Nephron (organoid): ENCODE measurements around the gene MBD6.

Experiments used
- H3K27ac Mint-ChIP-seq, 3 experiments: 2 replicates each; pipeline ENCODE4 v1.8.0; 2020; ENCODE audit warnings: mixed read lengths in 3 of 3, mild to moderate bottlenecking in 2 of 3, moderate library complexity in 1 of 3
- H3K27me3 Mint-ChIP-seq: 2 replicates; pipeline ENCODE4 v1.8.0; 2021; ENCODE audit warnings: low read depth, mild to moderate bottlenecking, moderate library complexity, mixed read lengths
- H3K36me3 Mint-ChIP-seq: 2 replicates; pipeline ENCODE4 v1.8.0; 2020; ENCODE audit warnings: low read depth, mixed read lengths
- H3K4me1 Mint-ChIP-seq: 2 replicates; pipeline ENCODE4 v1.8.0; 2020; ENCODE audit warnings: mixed read lengths
- H3K4me3 Mint-ChIP-seq, 3 experiments: 2 replicates each; pipeline ENCODE4 v1.8.0; 2020; ENCODE audit warnings: mild to moderate bottlenecking in 3 of 3, mixed read lengths in 3 of 3, moderate library complexity in 2 of 3
- H3K9me3 Mint-ChIP-seq: 2 replicates; pipeline ENCODE4 v1.8.0; 2020; ENCODE audit warnings: mixed read lengths
- CTCF ChIP-seq, 3 experiments: fragments of 200-600 bp; sonication (generic); IDR thresholded peaks; one replicate each; pipeline ENCODE4 v1.5.0; 2021; ENCODE audit warnings: antibody characterized with exemption in 3 of 3; ENCODE audit not compliant: unreplicated experiment in 3 of 3

The MBD6 gene

GRCh38 chr12:57533108-57533507 lies 10.5 kb downstream of the MBD6 start:
- TF ChIP-seq CTCF (IDR thresholded peaks at IDR 0.05; ENCODE audit: unreplicated experiment in 3 of 3) = no peak
- Mint-ChIP-seq H3K27me3 (no peaks in the 10 kb centered on the region), H3K4me1 (no peaks in the 10 kb centered on the region), H3K9me3 (no peaks in the 10 kb centered on the region), H3K27ac (no peak overlapping the region), H3K36me3 (peaks cover 86% of the 10 kb centered on the region), H3K4me3 (no peak overlapping the region)

DNA sequence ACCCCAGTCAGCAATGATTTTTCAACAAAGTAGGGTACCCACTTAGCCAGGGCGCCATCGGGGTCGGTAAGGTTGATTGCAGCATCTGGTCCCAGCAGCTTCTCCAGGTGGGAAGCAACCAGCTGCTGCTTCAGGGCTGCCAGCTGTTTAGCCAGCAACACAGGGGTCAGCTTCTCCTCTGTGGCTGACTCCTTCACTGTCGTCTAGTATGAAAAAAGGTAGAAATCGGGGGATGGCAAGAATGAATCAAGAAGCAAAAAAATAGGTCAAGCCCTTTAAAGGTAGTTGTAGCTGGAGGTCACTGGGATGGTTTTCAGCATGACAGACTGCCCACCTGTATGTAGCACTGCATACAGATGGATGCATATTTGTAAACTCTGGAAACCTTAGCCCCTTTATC lies 11.6 kb downstream of the MBD6 start:
- TF ChIP-seq CTCF (IDR thresholded peaks at IDR 0.05; ENCODE audit: unreplicated experiment in 3 of 3) = no peak
- Mint-ChIP-seq H3K36me3 (peaks cover 89% of the 10 kb centered on the region), H3K4me1 (no peaks in the 10 kb centered on the region), H3K4me3 (no peak overlapping the region), H3K27ac (no peak overlapping the region), H3K27me3 (no peaks in the 10 kb centered on the region), H3K9me3 (no peaks in the 10 kb centered on the region)

- no peak overlapping the region for H3K27ac Mint-ChIP-seq
- H3K27me3 Mint-ChIP-seq = no peaks in the 10 kb centered on the region
- no peak overlapping the region for H3K4me3 Mint-ChIP-seq
- no peaks in the 10 kb centered on the region for H3K4me1 Mint-ChIP-seq
- peaks cover 84% of the 10 kb centered on the region for H3K36me3 Mint-ChIP-seq
- TF ChIP-seq CTCF (IDR thresholded peaks at IDR 0.05; ENCODE audit: unreplicated experiment in 3 of 3) = no peak
- no peaks in the 10 kb centered on the region for H3K9me3 Mint-ChIP-seq
Observed at GRCh38 chr12:57534991-57535543, 12.4 kb downstream of the MBD6 start.

DNA sequence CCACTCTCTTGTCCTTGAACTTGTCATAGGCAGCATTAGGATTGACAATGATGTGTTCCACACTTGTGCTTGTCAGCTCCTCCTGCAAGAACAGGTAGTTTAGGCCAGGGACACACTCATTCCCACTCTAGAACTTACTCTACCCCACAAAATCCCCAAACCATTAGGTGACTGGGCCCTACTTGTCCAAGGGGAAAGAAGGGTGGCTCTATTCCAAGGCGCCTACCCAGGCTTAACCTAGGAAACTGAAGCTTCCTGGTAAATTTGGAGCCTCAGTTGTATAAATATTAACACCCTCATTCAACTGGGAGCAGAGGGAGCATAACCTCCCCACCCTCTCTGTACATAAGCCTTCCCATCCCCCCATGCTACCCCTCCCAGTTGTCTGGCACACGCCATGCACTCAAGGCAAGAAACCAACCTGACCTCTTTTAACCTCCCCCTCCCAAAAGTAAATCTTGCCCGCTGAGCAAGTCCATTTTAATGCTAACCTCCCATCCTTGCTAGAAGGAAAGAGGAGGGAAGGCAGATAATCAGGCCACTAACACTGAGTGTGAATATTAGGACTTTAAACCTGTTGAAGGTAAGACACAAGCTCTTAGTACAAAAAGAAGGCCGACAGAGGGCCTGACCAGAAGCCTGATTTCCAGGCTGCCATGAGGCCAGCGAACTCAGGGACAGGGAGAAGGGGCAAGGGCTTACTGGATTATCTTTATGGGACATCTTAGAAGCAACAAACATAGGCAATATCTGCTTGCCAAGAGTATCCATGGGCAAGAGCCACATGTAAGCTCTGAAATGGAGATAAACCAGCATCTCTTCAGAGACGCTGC lies 13.4 kb downstream of the MBD6 start:
- Mint-ChIP-seq H3K4me3 (no peak overlapping the region), H3K9me3 (no peaks in the 10 kb centered on the region), H3K27ac (no peak overlapping the region), H3K36me3 (peaks cover 81% of the 10 kb centered on the region), H3K27me3 (no peaks in the 10 kb centered on the region), H3K4me1 (peaks cover 2% of the 10 kb centered on the region)
- TF ChIP-seq CTCF (IDR thresholded peaks at IDR 0.05; ENCODE audit: unreplicated experiment in 3 of 3) = no peak

GRCh38 chr12:57536597-57536942 lies 13.9 kb downstream of the MBD6 start:
- H3K4me1 Mint-ChIP-seq = peaks cover 5% of the 10 kb centered on the region
- H3K36me3 Mint-ChIP-seq = peaks cover 80% of the 10 kb centered on the region
- no peak overlapping the region for H3K27ac Mint-ChIP-seq
- TF ChIP-seq CTCF (IDR thresholded peaks at IDR 0.05; ENCODE audit: unreplicated experiment in 3 of 3) = no peak
- no peaks in the 10 kb centered on the region for H3K27me3 Mint-ChIP-seq
- no peaks in the 10 kb centered on the region for H3K9me3 Mint-ChIP-seq
- no peak overlapping the region for H3K4me3 Mint-ChIP-seq
